Psoas muscle (tissue), 8 donors: ENCODE data around the gene MAPT. TPM values are rescaled to one million over a fixed set of nuclear protein-coding genes. Genes with fewer than 3 reads are reported as not detected.
A peak's percentile ranks its signal among the peaks of the same experiment; 100 is the strongest.

Experiments used
- ATAC-seq, 4 donors: fragments of 200-7000 bp; cut with Tn5 transposase; one replicate each; pipeline ENCODE4 v1.9.1; 2020; ENCODE audit warnings: moderate library complexity in 3 of 4, mild to moderate bottlenecking in 2 of 4
- DNase-seq, 2 donors: peaks; one replicate each; pipeline ENCODE4 v3.0.0-alpha.2; 2020
- H3K27ac ChIP-seq: fragments of 200-600 bp; one replicate; pipeline ENCODE4 v1.8.0; 2022
- H3K27me3 ChIP-seq, 3 donors: fragments of 200-600 bp in 1 of 3; one replicate each; pipeline versions ENCODE4 v1.6.1 to v1.8.0; 2013 to 2022; ENCODE audit warnings: low read length in 2 of 3, mild to moderate bottlenecking in 2 of 3, moderate library complexity in 1 of 3; ENCODE audit not compliant: insufficient read depth in 3 of 3
- H3K36me3 ChIP-seq, 2 donors: fragments of 200-600 bp in 1 of 2; one replicate each; pipeline versions ENCODE4 v1.6.1 to v1.8.0; 2013 to 2022; ENCODE audit warnings: low read depth in 1 of 2, mild to moderate bottlenecking in 1 of 2, moderate library complexity in 1 of 2; ENCODE audit not compliant: insufficient read depth in 1 of 2
- H3K4me1 ChIP-seq: fragments of 200-600 bp; one replicate; pipeline ENCODE4 v1.8.0; 2022
- H3K4me3 ChIP-seq: fragments of 200-600 bp; one replicate; pipeline ENCODE4 v1.8.0; 2022; ENCODE audit warnings: mild to moderate bottlenecking
- H3K9me3 ChIP-seq: fragments of 200-600 bp; one replicate; pipeline ENCODE4 v1.8.0; 2022
- CTCF ChIP-seq: fragments of 200-600 bp; IDR thresholded peaks from one replicate; pipeline ENCODE4 v1.8.0; 2022; ENCODE audit warnings: antibody characterized with exemption
- WGBS, 3 donors: extraction: QIAGEN DNeasy Blood & Tissue Kit; methylation state at CpG; one replicate each; pipeline versions ENCODE4 v1.1.6 to v1.1.7; 2013; 5-methylcytosine and 5-hydroxymethylcytosine counted together
- intact Hi-C, 2 donors: fragments of 100-400 bp; cut with DNase I; formaldehyde crosslinking; loops; one replicate each; pipeline versions ENCODE4 v1.11.0 to v1.14.2; 2022
- polyA plus RNA-seq, 3 donors: library from polyadenylated mRNA; stranded (reverse); fragments of 200-250 nt; gene quantifications; one replicate each; pipeline ENCODE4 v1.2.3, GENCODE V29; 2013
- total RNA-seq, 4 donors: library from RNA; stranded (reverse); fragmentation: NEBNext Ultra II Directional in 2 of 4; extraction: Animal tissue kit (Norgen Biotek cat#: 25700) in 2 of 4; gene quantifications; one replicate each; pipeline versions ENCODE4 v1.2.1 to v1.2.4, GENCODE V29; 2021 to 2023
- donor health status: healthy with polysubstance abuse.
- donor health status: DM: no; HTN: no; CAD: no; lungs with moderate emphysema.
- donor health status: Bipolar disorder and iron deficiency.
- donor health status: healthy.
- donor health status: DM: yes; HTN: yes; CAD: no.
- donor health status: DM: no; HTN: no; CAD: no.
- donor health status: DM: no; HTN: no; CAD: no.
- donor health status: DM: yes; HTN: yes; CAD: no.

MAPT gene
- total and polyA plus RNA-seq, 7 donors: 16.0 to 253 (median 104) TPM

- H3K27me3 ChIP-seq: no peaks in the 10 kb centered on the region
- no peak for ATAC-seq
- intact Hi-C loops: no loop called here
- 58 to 63% (median 58%) methylated on average over 5 of the region's 5 CpGs for WGBS, 3 donors
- H3K4me1 ChIP-seq: peaks cover 5% of the 10 kb centered on the region
- no peak for DNase-seq
- no peaks in the 10 kb centered on the region for H3K9me3 ChIP-seq
- no peak overlapping the region for H3K4me3 ChIP-seq
- no peaks in the 10 kb centered on the region for H3K36me3 ChIP-seq
- no peak overlapping the region for H3K27ac ChIP-seq
- no peak for TF ChIP-seq CTCF
These were observed 6.0 kb upstream of the MAPT start for GRCh38 chr17:45888392-45888791.

GRCh38 chr17:45889579-45889978 is 4.8 kb upstream of the MAPT start:
- no peak overlapping the region for H3K4me3 ChIP-seq
- no peak for DNase-seq
- no peaks in the 10 kb centered on the region for H3K9me3 ChIP-seq
- TF ChIP-seq CTCF: no peak
- intact Hi-C loops: no loop called here
- H3K36me3 ChIP-seq: no peaks in the 10 kb centered on the region
- 44 to 47% (median 46%) methylated on average over 4 of the region's 4 CpGs for WGBS, 3 donors
- H3K27me3 ChIP-seq: no peaks in the 10 kb centered on the region
- no peaks in the 10 kb centered on the region for H3K4me1 ChIP-seq
- no peak for ATAC-seq
- H3K27ac ChIP-seq: no peak overlapping the region

GRCh38 chr17:45893725-45894021 is 681 bp upstream of the MAPT start:
- Histone ChIP-seq H3K27me3 (no peaks in the 10 kb centered on the region), H3K9me3 (no peaks in the 10 kb centered on the region), H3K4me3 (peak overlapping the region; percentile 97), H3K4me1 (peaks cover 20% of the 10 kb centered on the region), H3K36me3 (no peaks in the 10 kb centered on the region), H3K27ac (peak overlapping the region; percentile 88)
- intact Hi-C loops: loop anchor here (2.0 to 10.0 kb wide), 2 partner anchors 49 to 51 kb away; no protein-coding TSS in a partner anchor
- DNase-seq (no peak), ATAC-seq (no peak)
- WGBS, 3 donors: 28 to 51% (median 35%) methylated on average over 7 of the region's 7 CpGs
- TF ChIP-seq CTCF: no peak

- intact Hi-C loops: loop anchor here (2.0 to 10.0 kb wide), 2 partner anchors 47 to 49 kb away; no protein-coding TSS in a partner anchor
- Histone ChIP-seq H3K36me3 (no peaks in the 10 kb centered on the region), H3K4me1 (peaks cover 36% of the 10 kb centered on the region), H3K27me3 (no peaks in the 10 kb centered on the region), H3K4me3 (peak overlapping the region; percentile 97), H3K27ac (peak overlapping the region; percentile 88), H3K9me3 (no peaks in the 10 kb centered on the region)
- ATAC-seq: peak; percentile 40 to 68 (median 62)
- TF ChIP-seq CTCF: no peak
- DNase-seq: peak; percentile 47 to 82
- WGBS, 3 donors: 0 to 1% (median 1%) methylated on average over 40 to 63 of the region's 63 CpGs
These were observed 1.1 kb downstream of the MAPT start for GRCh38 chr17:45895304-45895968.
